Kidney (tissue), 14 donors: ENCODE measurements around the gene ALOX15. TPM values are rescaled to one million over a fixed set of nuclear protein-coding genes. Genes with fewer than 3 reads are reported as not detected.
A peak's percentile ranks its signal among the peaks of the same experiment; 100 is the strongest.
"Not testable (repeated sequence)": the region's sequence is repeated elsewhere in the genome, so short reads cannot be mapped to it uniquely, and the experiment has no call there.

Source experiments
- DNase-seq, 5 donors: peaks; one replicate each; pipeline ENCODE4 v3.0.0-alpha.2; 2013 to 2020
- FAIRE-seq: peaks from 2 replicates; lab custom pipeline; 2012; peaks lifted over from hg19 to GRCh38; lab: Jason Lieb, UNC
- H3K27ac ChIP-seq, 2 donors: one replicate each; pipeline ENCODE4 v1.7.0; 2013; ENCODE audit warnings: low read depth in 2 of 2, low read length in 2 of 2, inconsistent platforms in 1 of 2
- H3K27me3 ChIP-seq: one replicate; pipeline ENCODE4 v1.7.1; 2013; ENCODE audit warnings: low read length, inconsistent platforms; ENCODE audit not compliant: control insufficient read depth, insufficient read depth
- H3K36me3 ChIP-seq, 3 donors: one replicate each; pipeline versions ENCODE4 v1.7.0 to v1.7.1; 2013; ENCODE audit warnings: low read length in 3 of 3, control low read depth in 1 of 3, inconsistent platforms in 1 of 3; ENCODE audit not compliant: insufficient read depth in 3 of 3, control insufficient read depth in 2 of 3
- H3K4me1 ChIP-seq, 3 donors: one replicate each; pipeline versions ENCODE4 v1.7.0 to v1.7.1; 2013; ENCODE audit warnings: low read length in 3 of 3, inconsistent platforms in 1 of 3, low read depth in 1 of 3; ENCODE audit not compliant: control insufficient read depth in 2 of 3, insufficient read depth in 2 of 3
- H3K4me3 ChIP-seq, 3 donors: one replicate each; pipeline versions ENCODE4 v1.7.0 to v1.8.1; 2013; ENCODE audit warnings: low read length in 3 of 3, control low read depth in 1 of 3, inconsistent platforms in 1 of 3
- H3K9ac ChIP-seq, 3 donors: one replicate each; pipeline versions ENCODE4 v1.7.0 to v1.7.1; 2013; ENCODE audit warnings: low read length in 3 of 3, control low read depth in 1 of 3, inconsistent platforms in 1 of 3
- H3K9me3 ChIP-seq, 3 donors: one replicate each; pipeline versions ENCODE4 v1.7.0 to v1.7.1; 2013; ENCODE audit warnings: low read length in 3 of 3, control low read depth in 1 of 3, inconsistent platforms in 1 of 3; ENCODE audit not compliant: control insufficient read depth in 2 of 3, insufficient read depth in 1 of 3
- CTCF ChIP-seq: IDR thresholded peaks from 3 replicates; pipeline ENCODE4 v1.5.1; 2012; ENCODE audit warnings: mild to moderate bottlenecking, moderate library complexity, borderline replicate concordance; ENCODE audit not compliant: insufficient read depth; ENCODE audit errors: extremely low read depth
- intact Hi-C: fragments of 100-400 bp; cut with DNase I; formaldehyde crosslinking; loops from one replicate; pipeline ENCODE4 v1.11.1; 2022
- polyA plus RNA-seq: library from polyadenylated mRNA; stranded (reverse); fragments of 350-450 nt; fragmentation: Illumina TruSeq; extraction: RNeasy Lipid Tissue Mini Kit (QIAGEN cat#74804); gene quantifications from one replicate; pipeline ENCODE4 v1.2.3, GENCODE V29; 2014; ENCODE audit warnings: low read depth, low replicate concordance; ENCODE audit not compliant: insufficient read depth
- total RNA-seq: library from RNA; stranded (reverse); fragmentation: NEBNext Ultra II Directional; extraction: Animal tissue kit (Norgen Biotek cat#: 25700); gene quantifications from one replicate; pipeline ENCODE4 v1.2.1, GENCODE V29; 2021
- donor health status: control.
- donor health status: control.
- donor health status: control.
- donor health status: control.
- donor health status: control.
- donor health status: DM: yes; HTN: yes; CAD: no.
- donor health status: Normal renal cell carcinoma (clear cell type).

ALOX15 gene
- total and polyA plus RNA-seq, 2 donors from 2014 or later: not detected

DNA sequence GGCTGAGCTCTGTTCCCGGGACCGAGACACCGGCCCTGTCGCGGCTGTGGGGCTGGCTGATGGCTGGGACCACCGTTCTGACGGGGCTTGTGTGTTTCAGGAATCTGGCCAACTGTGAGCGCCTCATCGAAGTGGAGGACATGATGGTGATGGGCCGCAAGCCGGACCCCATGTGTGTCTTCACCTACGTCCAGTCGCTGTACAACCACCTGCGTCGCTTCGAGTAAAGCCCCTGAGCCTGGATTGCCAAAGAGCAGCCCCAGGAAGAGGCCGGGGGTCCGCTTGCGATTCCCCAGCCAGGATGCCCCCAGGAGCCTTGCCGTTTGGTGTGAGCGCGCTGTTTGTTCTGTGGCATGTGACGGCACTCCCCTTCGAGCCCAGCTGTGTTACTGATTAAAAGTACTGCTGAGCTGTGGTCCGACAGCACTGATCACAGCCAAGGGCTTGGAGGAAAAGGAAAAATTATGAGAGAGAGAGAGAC, 34.2 kb downstream of the ALOX15 start:
- Histone ChIP-seq H3K4me1 (peaks cover 10 to 23% (median 23%) of the 10 kb centered on the region in 3 donors), H3K36me3 (peaks cover 0 to 12% (median 0%) of the 10 kb centered on the region in 3 donors), H3K9me3 (no peaks in the 10 kb centered on the region), H3K4me3 (peak overlapping the region in 2 of 3 donors; percentile 30), H3K27ac (peak overlapping the region; percentile 40 to 54), H3K9ac (peak overlapping the region in 1 of 3 donors; percentile 35), H3K27me3 (no peaks in the 10 kb centered on the region)
- FAIRE-seq (no peak), DNase-seq (peak in 4 of 5 donors; percentile 55 to 75 (median 65))
- intact Hi-C loops: no loop called here
- no peak for TF ChIP-seq CTCF

DNA sequence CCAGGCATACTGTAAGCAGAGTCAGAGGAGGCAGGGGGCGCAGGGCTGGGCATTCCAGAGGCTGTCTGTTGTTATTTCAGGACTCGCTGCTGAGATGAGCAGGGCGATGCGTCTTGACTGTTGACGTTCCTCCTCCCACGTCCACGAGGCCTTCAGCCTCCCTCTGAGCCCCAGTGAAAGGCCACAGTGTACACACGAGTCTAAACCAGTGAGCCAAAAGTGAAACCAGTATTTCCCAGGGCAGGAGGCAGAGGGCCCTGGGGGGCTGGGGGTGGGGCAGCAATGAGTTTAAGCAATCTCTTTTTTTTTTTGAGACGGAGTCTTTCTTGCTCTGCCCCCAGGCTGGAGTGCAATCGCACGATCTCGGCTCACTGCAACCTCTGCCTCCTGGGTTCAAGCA, 35.7 kb downstream of the ALOX15 start:
- intact Hi-C loops: no loop called here

GRCh38 chr17:4604736-4605135, 36.7 kb downstream of the ALOX15 start:
- H3K27ac ChIP-seq, H3K4me3 ChIP-seq, FAIRE-seq, H3K9ac ChIP-seq, H3K27me3 ChIP-seq, H3K9me3 ChIP-seq, intact Hi-C loops: not testable (repeated sequence)
- Histone ChIP-seq H3K4me1 (peaks cover 10 to 23% (median 18%) of the 10 kb centered on the region in 3 donors), H3K36me3 (peaks cover 0 to 17% (median 0%) of the 10 kb centered on the region in 3 donors)
- DNase-seq: peak in 1 of 5 donors; percentile 46

More for the DNA sequence above, 35.7 kb downstream of the ALOX15 start:
- no peak overlapping the region for H3K9ac ChIP-seq
- no peak for FAIRE-seq
- H3K4me1 ChIP-seq: peaks cover 10 to 23% (median 23%) of the 10 kb centered on the region in 3 donors
- H3K9me3 ChIP-seq: no peaks in the 10 kb centered on the region
- H3K4me3 ChIP-seq: no peak overlapping the region
- no peak for TF ChIP-seq CTCF
- peaks cover 0 to 14% (median 0%) of the 10 kb centered on the region in 3 donors for H3K36me3 ChIP-seq
- no peaks in the 10 kb centered on the region for H3K27me3 ChIP-seq
- peak in 2 of 5 donors; percentile 61 to 77 for DNase-seq
- peak overlapping the region in 1 of 2 donors; percentile 16 for H3K27ac ChIP-seq

GRCh38 chr17:4604111-4604644, 37.3 kb downstream of the ALOX15 start:
- intact Hi-C loops: no loop called here
- DNase-seq: peak in 4 of 5 donors; percentile 68 to 87 (median 82)
- Histone ChIP-seq H3K27me3 (no peaks in the 10 kb centered on the region), H3K4me3 (no peak overlapping the region), H3K4me1 (peaks cover 10 to 23% (median 18%) of the 10 kb centered on the region in 3 donors), H3K9me3 (no peaks in the 10 kb centered on the region), H3K9ac (no peak overlapping the region), H3K36me3 (peaks cover 0 to 22% (median 0%) of the 10 kb centered on the region in 3 donors), H3K27ac (peak overlapping the region in 1 of 2 donors; percentile 41)
- no peak for FAIRE-seq
- no peak for TF ChIP-seq CTCF
